ENCODE measurements around the gene PSMB10.

The PSMB10 gene

GRCh38 chr16:67962135-67962534 is 25.5 kb upstream of the PSMB10 start:
- TF ChIP-seq ZFX (IDR thresholded peaks at IDR 0.05; ENCODE audit: borderline replicate concordance): no peak
- TF ChIP-seq, protein P1, sequence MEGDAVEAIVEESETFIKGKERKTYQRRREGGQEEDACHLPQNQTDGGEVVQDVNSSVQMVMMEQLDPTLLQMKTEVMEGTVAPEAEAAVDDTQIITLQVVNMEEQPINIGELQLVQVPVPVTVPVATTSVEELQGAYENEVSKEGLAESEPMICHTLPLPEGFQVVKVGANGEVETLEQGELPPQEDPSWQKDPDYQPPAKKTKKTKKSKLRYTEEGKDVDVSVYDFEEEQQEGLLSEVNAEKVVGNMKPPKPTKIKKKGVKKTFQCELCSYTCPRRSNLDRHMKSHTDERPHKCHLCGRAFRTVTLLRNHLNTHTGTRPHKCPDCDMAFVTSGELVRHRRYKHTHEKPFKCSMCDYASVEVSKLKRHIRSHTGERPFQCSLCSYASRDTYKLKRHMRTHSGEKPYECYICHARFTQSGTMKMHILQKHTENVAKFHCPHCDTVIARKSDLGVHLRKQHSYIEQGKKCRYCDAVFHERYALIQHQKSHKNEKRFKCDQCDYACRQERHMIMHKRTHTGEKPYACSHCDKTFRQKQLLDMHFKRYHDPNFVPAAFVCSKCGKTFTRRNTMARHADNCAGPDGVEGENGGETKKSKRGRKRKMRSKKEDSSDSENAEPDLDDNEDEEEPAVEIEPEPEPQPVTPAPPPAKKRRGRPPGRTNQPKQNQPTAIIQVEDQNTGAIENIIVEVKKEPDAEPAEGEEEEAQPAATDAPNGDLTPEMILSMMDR (IDR thresholded peaks at IDR 0.05): no peak
- no peak overlapping the region for H3K27ac ChIP-seq

- H3K27ac ChIP-seq: no peak overlapping the region
- TF ChIP-seq, protein P1 (IDR thresholded peaks at IDR 0.05): no peak
- TF ChIP-seq ZFX (IDR thresholded peaks at IDR 0.05; ENCODE audit: borderline replicate concordance): no peak
These were observed 24.9 kb upstream of the PSMB10 start for GRCh38 chr16:67961551-67961957.

DNA sequence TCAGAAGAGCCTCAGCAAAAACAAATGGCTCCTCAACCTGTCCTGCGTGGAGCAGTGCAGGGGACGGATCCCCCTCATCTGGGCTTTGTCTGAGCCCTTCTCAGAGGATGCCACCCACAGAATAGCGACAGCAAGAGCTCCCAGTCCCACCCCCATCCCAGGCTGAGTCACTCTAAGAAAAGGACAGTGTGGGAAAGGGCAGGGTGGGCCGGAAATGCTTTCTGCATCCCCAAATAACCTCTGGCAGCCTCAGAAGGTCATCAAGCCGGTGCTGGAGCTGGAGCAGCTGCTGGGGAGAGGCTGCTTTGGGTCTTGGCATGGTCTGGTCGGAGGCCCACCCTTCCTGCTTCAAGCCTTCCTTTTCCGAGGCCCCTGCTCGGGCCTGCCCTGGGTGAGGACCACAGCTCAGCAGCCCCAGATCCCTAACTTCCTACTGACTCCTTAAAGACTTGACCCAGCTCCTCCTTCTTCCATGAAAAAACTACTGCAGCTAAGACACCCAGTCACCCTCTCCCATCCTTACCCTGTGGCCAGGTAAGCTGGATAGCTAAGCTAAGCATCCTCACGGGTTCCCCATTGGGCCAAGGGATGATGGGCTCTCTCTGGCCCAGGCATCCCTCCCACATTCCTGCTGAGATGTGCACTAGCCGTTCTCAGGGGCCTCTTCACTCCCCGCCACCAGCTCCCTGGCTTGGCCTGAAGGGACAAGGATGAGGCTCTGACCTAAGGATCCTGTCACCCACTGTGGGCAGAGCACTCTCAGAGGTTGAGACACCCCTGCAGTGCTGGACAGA is 23.1 kb upstream of the PSMB10 start:
- H3K27ac ChIP-seq: no peak overlapping the region
- no peak for TF ChIP-seq ZFX (IDR thresholded peaks at IDR 0.05; ENCODE audit: borderline replicate concordance)
- TF ChIP-seq, protein P1 (IDR thresholded peaks at IDR 0.05): no peak

- no peak overlapping the region for H3K27ac ChIP-seq
- TF ChIP-seq ZFX (IDR thresholded peaks at IDR 0.05; ENCODE audit: borderline replicate concordance): no peak
- TF ChIP-seq, protein P1 (IDR thresholded peaks at IDR 0.05): no peak
These were observed 21.0 kb upstream of the PSMB10 start for GRCh38 chr16:67957622-67958021.

GRCh38 chr16:67954421-67955196 is 18.0 kb upstream of the PSMB10 start:
- H3K27ac ChIP-seq: no peak overlapping the region
- no peak for TF ChIP-seq ZFX (IDR thresholded peaks at IDR 0.05; ENCODE audit: borderline replicate concordance)
- TF ChIP-seq, protein P1 (IDR thresholded peaks at IDR 0.05): no peak

DNA sequence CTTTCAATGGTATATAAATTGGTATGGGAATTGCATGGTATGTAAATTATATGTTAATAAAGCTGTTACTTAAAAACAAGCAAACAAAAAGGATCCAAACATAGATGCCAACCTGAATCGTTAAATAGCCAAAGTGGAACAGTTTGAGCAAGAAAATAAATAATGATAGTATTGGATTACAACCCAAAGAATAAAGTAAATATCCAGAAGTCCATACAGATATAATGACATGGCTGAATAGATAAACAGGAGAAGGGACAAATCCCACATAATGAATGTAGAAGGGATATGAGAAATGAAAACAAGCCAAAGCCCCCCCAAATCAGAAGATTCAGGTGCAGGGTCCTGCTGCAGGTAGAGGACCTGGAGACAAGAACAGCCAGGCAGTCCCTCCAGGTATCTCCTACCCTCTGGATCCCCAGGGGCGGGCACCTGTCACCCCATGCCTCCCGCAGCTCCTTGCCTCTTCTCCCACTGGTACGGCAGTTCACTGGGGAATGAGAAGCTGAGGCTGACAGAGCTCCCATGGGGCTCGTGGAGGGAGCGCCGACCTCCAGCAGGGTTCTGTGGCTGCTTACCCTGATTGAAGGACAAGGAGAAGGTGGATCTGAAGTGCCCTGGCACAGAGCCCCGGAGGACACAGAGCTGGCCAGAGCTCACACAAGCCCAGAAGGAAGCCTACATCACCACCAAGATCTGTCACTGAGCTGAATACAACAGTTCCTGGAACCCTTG is 17.2 kb upstream of the PSMB10 start:
- H3K27ac ChIP-seq: no peak overlapping the region
- TF ChIP-seq, protein P1 (IDR thresholded peaks at IDR 0.05): no peak
- no peak for TF ChIP-seq ZFX (IDR thresholded peaks at IDR 0.05; ENCODE audit: borderline replicate concordance)
